H1 (cell line): ENCODE data around the gene MAML3. TPM values are rescaled to one million over a fixed set of nuclear protein-coding genes. Genes with fewer than 3 reads are reported as not detected.

Source experiments
- CTCF ChIA-PET: fragments of 300-600 bp; sonication (Branson Sonifier 250); formaldehyde crosslinking; loops from one replicate; lab custom pipeline; 2021; ENCODE audit not compliant: partially characterized antibody; lab: Charles Lee
- POLR2A ChIA-PET: fragments of 300-600 bp; sonication (Branson Sonifier 250); formaldehyde crosslinking; loops from one replicate; lab custom pipeline; 2021; ENCODE audit warnings: inconsistent platforms; ENCODE audit not compliant: partially characterized antibody; lab: Charles Lee
- DNase-seq, 2 experiments: peaks; one replicate each; pipeline versions ENCODE4 v3.0.0 to v3.0.0-alpha.2; 2010 to 2022; ENCODE audit warnings: low spot score in 2 of 2, low read depth in 1 of 2, mixed read lengths in 1 of 2
- FAIRE-seq: peaks from 2 replicates; lab custom pipeline; 2011; peaks lifted over from hg19 to GRCh38; lab: Jason Lieb, UNC
- H2AFZ ChIP-seq: 2 replicates; pipeline ENCODE4 v1.8.1; 2012; ENCODE audit warnings: low read length, inconsistent platforms
- H2AK5ac ChIP-seq: 2 replicates; pipeline ENCODE4 v1.6.1; 2013; ENCODE audit warnings: low read depth, low read length
- H2BK120ac ChIP-seq: replicated peaks from 2 replicates; pipeline ENCODE3; 2013; ENCODE audit warnings: low read depth, low read length, inconsistent platforms
- H2BK12ac ChIP-seq: 2 replicates; pipeline ENCODE4 v1.6.1; 2013; ENCODE audit warnings: low read depth, low read length
- H2BK15ac ChIP-seq: 2 replicates; pipeline ENCODE4 v1.6.1; 2013; ENCODE audit warnings: low read length
- H2BK20ac ChIP-seq: 2 replicates; pipeline ENCODE4 v1.6.1; 2013; ENCODE audit warnings: low read length
- H2BK5ac ChIP-seq: 2 replicates; pipeline ENCODE4 v1.6.1; 2013; ENCODE audit warnings: low read depth, low read length
- H3K14ac ChIP-seq: 2 replicates; pipeline ENCODE4 v1.6.1; 2013; ENCODE audit warnings: inconsistent platforms; ENCODE audit not compliant: insufficient read length
- H3K18ac ChIP-seq: 2 replicates; pipeline ENCODE4 v1.6.1; 2013; ENCODE audit warnings: low read length; ENCODE audit errors: extremely low read depth
- H3K23ac ChIP-seq: 2 replicates; pipeline ENCODE4 v1.6.1; 2013; ENCODE audit warnings: inconsistent platforms; ENCODE audit not compliant: insufficient read length
- H3K23me2 ChIP-seq: 2 replicates; pipeline ENCODE4 v1.6.1; 2013; ENCODE audit warnings: low read depth, low read length
- H3K27ac ChIP-seq: 2 replicates; pipeline ENCODE4 v1.6.1; 2011; ENCODE audit warnings: low read depth, low read length, inconsistent platforms
- H3K27me3 ChIP-seq, 4 experiments: replicated peaks in 1 of 4; 1 replicate in 1 of 4; 2 replicates in 3 of 4; pipeline versions ENCODE4 v1.6.1 to v1.8.1; 2011 to 2013; ENCODE audit warnings: low read length in 3 of 4, mild to moderate bottlenecking in 3 of 4, inconsistent platforms in 2 of 4, mixed read lengths in 2 of 4, moderate library complexity in 1 of 4; ENCODE audit not compliant: control insufficient read depth in 3 of 4, insufficient read depth in 3 of 4; ENCODE audit errors: extremely low read depth in 1 of 4
- H3K36me3 ChIP-seq, 4 experiments: 2 replicates each; pipeline versions ENCODE4 v1.6.1 to v1.8.1; 2011 to 2013; ENCODE audit warnings: mild to moderate bottlenecking in 4 of 4, low read length in 3 of 4, moderate library complexity in 2 of 4, control low read depth in 1 of 4, inconsistent platforms in 1 of 4; ENCODE audit not compliant: insufficient read depth in 4 of 4, control insufficient read depth in 2 of 4
- H3K4ac ChIP-seq: replicated peaks from 2 replicates; pipeline ENCODE3; 2013; ENCODE audit warnings: low read length, low read depth, mixed read lengths, inconsistent platforms; ENCODE audit not compliant: insufficient read length
- H3K4me1 ChIP-seq, 4 experiments: replicated peaks in 1 of 4; 1 replicate in 1 of 4; 2 replicates in 3 of 4; pipeline versions ENCODE4 v1.6.1 to v1.8.1; 2011 to 2013; ENCODE audit warnings: low read length in 3 of 4, inconsistent platforms in 2 of 4, mixed read lengths in 1 of 4; ENCODE audit not compliant: insufficient read depth in 4 of 4, control insufficient read depth in 3 of 4
- H3K4me2 ChIP-seq, 2 experiments: 2 replicates each; pipeline versions ENCODE4 v1.6.1 to v1.8.1; 2011 to 2013; ENCODE audit warnings: low read depth in 2 of 2, low read length in 2 of 2, control low read depth in 1 of 2, inconsistent platforms in 1 of 2, mild to moderate bottlenecking in 1 of 2; ENCODE audit not compliant: insufficient read depth in 1 of 2
- H3K4me3 ChIP-seq, 4 experiments: fragments of 200-600, 300-600 bp in 1 of 4; sonication (generic), shearing (Covaris generic), sonication (Bioruptor Twin) in 1 of 4; 2 replicates each; pipeline versions ENCODE4 v1.5.1 to v1.8.1; 2011 to 2016; ENCODE audit warnings: low read length in 4 of 4, low read depth in 3 of 4, control low read depth in 2 of 4, inconsistent platforms in 2 of 4, mild to moderate bottlenecking in 2 of 4, mixed read lengths in 1 of 4, moderate library complexity in 1 of 4; ENCODE audit not compliant: insufficient read depth in 2 of 4; ENCODE audit errors: extremely low read depth in 1 of 4
- H3K56ac ChIP-seq: replicated peaks from 2 replicates; pipeline ENCODE3; 2013; ENCODE audit warnings: low read depth, mild to moderate bottlenecking, mixed read lengths, low read length, inconsistent platforms; ENCODE audit not compliant: insufficient read length
- H3K79me1 ChIP-seq: 2 replicates; pipeline ENCODE4 v1.6.1; 2013; ENCODE audit warnings: low read depth, low read length, control low read depth
- H3K79me2 ChIP-seq, 2 experiments: 2 replicates each; pipeline versions ENCODE4 v1.6.1 to v1.8.1; 2012 to 2013; ENCODE audit warnings: low read length in 2 of 2, mild to moderate bottlenecking in 2 of 2, inconsistent platforms in 1 of 2; ENCODE audit not compliant: insufficient read depth in 2 of 2, control insufficient read depth in 1 of 2
- H3K9ac ChIP-seq, 4 experiments: replicated peaks in 1 of 4; 1 replicate in 1 of 4; 2 replicates in 3 of 4; pipeline versions ENCODE4 v1.6.1 to v1.8.1; 2011 to 2013; ENCODE audit warnings: low read depth in 3 of 4, low read length in 3 of 4, control low read depth in 2 of 4, mild to moderate bottlenecking in 2 of 4, moderate library complexity in 2 of 4, inconsistent platforms in 1 of 4; ENCODE audit errors: extremely low read depth in 1 of 4
- H3K9me3 ChIP-seq, 2 experiments: 2 replicates each; pipeline versions ENCODE4 v1.6.1 to v1.8.1; 2012 to 2013; ENCODE audit warnings: mild to moderate bottlenecking in 2 of 2, moderate library complexity in 2 of 2, control low read depth in 1 of 2, inconsistent platforms in 1 of 2, low read depth in 1 of 2, low read length in 1 of 2, mixed read lengths in 1 of 2; ENCODE audit not compliant: insufficient read depth in 2 of 2
- H4K20me1 ChIP-seq, 2 experiments: replicated peaks in 1 of 2; 2 replicates each; pipeline versions ENCODE3 to v1.8.1; 2011 to 2013; ENCODE audit warnings: inconsistent platforms in 2 of 2, low read length in 2 of 2, mild to moderate bottlenecking in 1 of 2; ENCODE audit not compliant: insufficient read depth in 2 of 2, control insufficient read depth in 1 of 2
- H4K5ac ChIP-seq: 2 replicates; pipeline ENCODE4 v1.6.1; 2013; ENCODE audit warnings: low read length, low read depth, mixed read lengths, inconsistent platforms; ENCODE audit not compliant: insufficient read length
- H4K8ac ChIP-seq: 2 replicates; pipeline ENCODE4 v1.8.0; 2013; ENCODE audit warnings: mild to moderate bottlenecking, moderate library complexity, low read length, inconsistent platforms; ENCODE audit not compliant: insufficient read depth; ENCODE audit errors: extremely low read depth
- H4K91ac ChIP-seq: replicated peaks from 2 replicates; pipeline ENCODE3; 2013; ENCODE audit warnings: low read length, mixed read lengths, inconsistent platforms; ENCODE audit not compliant: insufficient read length
- KDM4A ChIP-seq: IDR thresholded peaks from one replicate; pipeline ENCODE4 v1.7.1; 2012; ENCODE audit warnings: low read depth, mild to moderate bottlenecking, moderate library complexity, low read length, inconsistent platforms; ENCODE audit not compliant: severe bottlenecking
- SAP30 ChIP-seq: fragments of 300-600 bp; sonication (generic); IDR thresholded peaks from 2 replicates; pipeline ENCODE4 v1.7.1; 2012; ENCODE audit warnings: low read length, moderate library complexity, mild to moderate bottlenecking, inconsistent platforms; ENCODE audit not compliant: insufficient read depth, insufficient replicate concordance
- SP1 ChIP-seq: IDR thresholded peaks from 2 replicates; pipeline ENCODE4 v1.6.1; 2011; ENCODE audit warnings: low read depth, low read length
- whole genome bisulfite sequencing, 2 experiments: shearing (Covaris generic) in 1 of 2; methylation state at CpG; one replicate each; pipeline versions ENCODE4 v1.1.6 to v1.1.7; 2013 to 2015; ENCODE audit warnings: low lambda C conversion rate in 2 of 2, mixed read lengths in 2 of 2, inconsistent platforms in 1 of 2, low coverage in 1 of 2, missing lambda C conversion rate in 1 of 2; ENCODE audit not compliant: insufficient replicate concordance in 2 of 2, insufficient coverage in 1 of 2, insufficient read length in 1 of 2; ENCODE audit errors: extremely low coverage in 1 of 2, missing lambda C conversion rate in 1 of 2; 5-methylcytosine and 5-hydroxymethylcytosine counted together
- polyA plus RNA-seq, 7 experiments: library from polyadenylated mRNA; depleted of rRNA in 3 of 7; stranded (reverse) in 5 of 7; unstranded in 2 of 7; fragments of >200 nt in 5 of 7; fragments of 200-250 nt in 2 of 7; gene quantifications; 1 replicate in 5 of 7; 2 replicates in 1 of 7; 4 replicates in 1 of 7; pipeline versions ENCODE4 v1.2.1 to v1.2.3, GENCODE V29; 2011 to 2013; ENCODE audit warnings: missing spikeins in 2 of 7, mixed read lengths in 2 of 7
- total RNA-seq: library from RNA; stranded (reverse); fragmentation: NEBNext Ultra II Directional; extraction: Animal tissue kit (Norgen Biotek cat#: 25700); gene quantifications from 2 replicates; pipeline ENCODE4 v1.2.1, GENCODE V29; 2021

The MAML3 gene
- total and polyA plus RNA-seq, 2 of the 8 experiments (the other 6 are each of a cell fraction or from before 2014, with no cell fraction given) = 2.1 to 5.7 TPM

- Histone ChIP-seq H2AK5ac (no peak overlapping the region), H3K14ac (no peak overlapping the region), H2BK120ac (no peak overlapping the region), H3K27me3 (peaks cover 7 to 38% (median 24%) of the 10 kb centered on the region in 4 experiments), H4K91ac (no peak overlapping the region), H2BK12ac (no peak overlapping the region), H3K27ac (no peak overlapping the region), H3K18ac (no peak overlapping the region), H4K20me1 (peaks cover 0 to 3% of the 10 kb centered on the region in 2 experiments), H3K36me3 (no peaks in the 10 kb centered on the region), H2AFZ (no peak overlapping the region), H3K9ac (no peak overlapping the region), H3K56ac (no peak overlapping the region), H3K4me2 (no peak overlapping the region), H3K79me1 (no peaks in the 10 kb centered on the region), H3K23ac (no peak overlapping the region), H3K9me3 (no peaks in the 10 kb centered on the region), H3K4me3 (no peak overlapping the region), H4K8ac (no peak overlapping the region), H3K23me2 (no peaks in the 10 kb centered on the region), H4K5ac (no peak overlapping the region), H3K4me1 (no peaks in the 10 kb centered on the region), H2BK15ac (no peak overlapping the region), H3K4ac (no peak overlapping the region), H3K79me2 (no peaks in the 10 kb centered on the region), H2BK20ac (no peak overlapping the region), H2BK5ac (no peak overlapping the region)
- FAIRE-seq = no peak
- ChIA-PET CTCF (interaction anchor here (0.8 to 1.8 kb wide), 8 partner anchors 9 to 870 kb away, joined by 3 to 8 read pairs (median 4); no protein-coding TSS in a partner anchor), POLR2A (no interaction called here)
- no peak for DNase-seq
- WGBS, 2 experiments = 86% methylated on average over 16 of the region's 16 CpGs; no CpG with 5 or more reads in 1 of the 2 experiments
- TF ChIP-seq KDM4A (no peak), SP1 (no peak), SAP30 (no peak)
Measured at GRCh38 chr4:139719381-139720101, 434.4 kb downstream of the MAML3 start.
